ENCODE results near the gene CDKAL1. TPM values are rescaled to one million over a fixed set of nuclear protein-coding genes. Genes with fewer than 3 reads are reported as not detected.

Gene CDKAL1
- 12.2 and 18.2 TPM in 2 replicates for total RNA-seq

GRCh38 chr6:20534295-20535262 lies at the start of gene CDKAL1:
Gene CDKAL1 (plus strand): TSS chr6:20534457. CDS start chr6:20546351, 11,894 bp downstream.
- no peak for DNase-seq (ENCODE audit: low read depth)
- peak within 1 kb of the TSS; percentile 61 for H3K4me3 ChIP-seq (ENCODE audit: low read depth, low read length)
- TF ChIP-seq CTCF (conservative IDR thresholded peaks at IDR 0.05; ENCODE audit: low read depth, low read length), result no peak

GRCh38 chr6:20486641-20487040 lies 47.6 kb upstream of the CDKAL1 start:
- no peak for DNase-seq (ENCODE audit: low read depth)
- no peak for TF ChIP-seq CTCF (conservative IDR thresholded peaks at IDR 0.05; ENCODE audit: low read depth, low read length)
- no peak overlapping the region for H3K4me3 ChIP-seq (ENCODE audit: low read depth, low read length)

GRCh38 chr6:20487669-20488375 lies 46.4 kb upstream of the CDKAL1 start:
- DNase-seq (ENCODE audit: low read depth), result no peak
- TF ChIP-seq CTCF (conservative IDR thresholded peaks at IDR 0.05; ENCODE audit: low read depth, low read length), result no peak
- no peak overlapping the region for H3K4me3 ChIP-seq (ENCODE audit: low read depth, low read length)

GRCh38 chr6:20490591-20490990 lies 43.7 kb upstream of the CDKAL1 start:
- H3K4me3 ChIP-seq (ENCODE audit: low read depth, low read length), result no peak overlapping the region
- TF ChIP-seq CTCF (conservative IDR thresholded peaks at IDR 0.05; ENCODE audit: low read depth, low read length), result no peak

GRCh38 chr6:20492099-20492498 lies 42.2 kb upstream of the CDKAL1 start:
- TF ChIP-seq CTCF (conservative IDR thresholded peaks at IDR 0.05; ENCODE audit: low read depth, low read length), result no peak
- DNase-seq (ENCODE audit: low read depth), result no peak
- H3K4me3 ChIP-seq (ENCODE audit: low read depth, low read length), result no peak overlapping the region

More at GRCh38 chr6:20490591-20490990, 43.7 kb upstream of the CDKAL1 start:
- DNase-seq (ENCODE audit: low read depth), result no peak

- H3K4me3 ChIP-seq (ENCODE audit: low read depth, low read length), result no peak overlapping the region
- TF ChIP-seq CTCF (conservative IDR thresholded peaks at IDR 0.05; ENCODE audit: low read depth, low read length), result no peak
- no peak for DNase-seq (ENCODE audit: low read depth)
These were observed 36.8 kb upstream of the CDKAL1 start for GRCh38 chr6:20497216-20498040.

All from epithelial cell of proximal tubule (primary cell).